HG03066 (cell line): ENCODE results near the gene CHST8.
"Not testable (repeated sequence)": the region's sequence is repeated elsewhere in the genome, so short reads cannot be mapped to it uniquely, and the experiment has no call there.

ENCODE experiments used
- ATAC-seq: cut with Tn5 transposase; IDR thresholded peaks from one replicate; pipeline ENCODE4 v1.9.1; 2021; ENCODE audit warnings: low read depth; ENCODE audit not compliant: unreplicated experiment

Gene CHST8

GRCh38 chr19:33621811-33622504 lies at the start of gene CHST8:
Gene CHST8 (plus strand): TSS chr19:33621953. CDS start chr19:33689262, 67,309 bp downstream.
- ATAC-seq, result no peak

- no peak for ATAC-seq
Observed at GRCh38 chr19:33572929-33573328, 48.8 kb upstream of the CHST8 start.

GRCh38 chr19:33574824-33575223 lies 46.9 kb upstream of the CHST8 start:
- ATAC-seq, result no peak

- no peak for ATAC-seq
Observed at GRCh38 chr19:33578697-33579096, 43.1 kb upstream of the CHST8 start.

GRCh38 chr19:33580026-33580644 lies 41.6 kb upstream of the CHST8 start:
- no peak for ATAC-seq

- ATAC-seq, result no peak
Observed at GRCh38 chr19:33580645-33581037, 41.1 kb upstream of the CHST8 start.

- no peak for ATAC-seq
Observed at GRCh38 chr19:33582914-33583313, 38.8 kb upstream of the CHST8 start.

GRCh38 chr19:33587150-33587549 lies 34.6 kb upstream of the CHST8 start:
- no peak for ATAC-seq

- no peak for ATAC-seq
Observed at GRCh38 chr19:33590224-33590623, 31.5 kb upstream of the CHST8 start.

GRCh38 chr19:33595783-33596182 lies 26.0 kb upstream of the CHST8 start:
- ATAC-seq, result no peak

GRCh38 chr19:33601583-33601982 lies 20.2 kb upstream of the CHST8 start:
- no peak for ATAC-seq

- no peak for ATAC-seq
Observed at GRCh38 chr19:33602576-33603204, 19.1 kb upstream of the CHST8 start.

GRCh38 chr19:33603377-33603776 lies 18.4 kb upstream of the CHST8 start:
- no peak for ATAC-seq

GRCh38 chr19:33604651-33605050 lies 17.1 kb upstream of the CHST8 start:
- ATAC-seq, result no peak

- not testable (repeated sequence) for ATAC-seq
Observed at GRCh38 chr19:33605803-33606295, 15.9 kb upstream of the CHST8 start.

- no peak for ATAC-seq
Observed at GRCh38 chr19:33606556-33606955, 15.2 kb upstream of the CHST8 start.

GRCh38 chr19:33609353-33609752 lies 12.4 kb upstream of the CHST8 start:
- ATAC-seq, result no peak

GRCh38 chr19:33610588-33610987 lies 11.2 kb upstream of the CHST8 start:
- ATAC-seq, result no peak

GRCh38 chr19:33612928-33613619 lies 8.7 kb upstream of the CHST8 start:
- no peak for ATAC-seq

- no peak for ATAC-seq
Observed at GRCh38 chr19:33613620-33614000, 8.1 kb upstream of the CHST8 start.

GRCh38 chr19:33616346-33616745 lies 5.4 kb upstream of the CHST8 start:
- ATAC-seq, result no peak
